NCI-H1417 (cell line): ENCODE data around the gene ADGRF3.
"Not testable (repeated sequence)": the region's sequence is repeated elsewhere in the genome, so short reads cannot be mapped to it uniquely, and the experiment has no call there.

ENCODE experiments used
- DNase-seq, 3 experiments: peaks; one replicate each; lab custom pipeline; 2025; lab: John Stamatoyannopoulos, UW

The ADGRF3 gene

DNA sequence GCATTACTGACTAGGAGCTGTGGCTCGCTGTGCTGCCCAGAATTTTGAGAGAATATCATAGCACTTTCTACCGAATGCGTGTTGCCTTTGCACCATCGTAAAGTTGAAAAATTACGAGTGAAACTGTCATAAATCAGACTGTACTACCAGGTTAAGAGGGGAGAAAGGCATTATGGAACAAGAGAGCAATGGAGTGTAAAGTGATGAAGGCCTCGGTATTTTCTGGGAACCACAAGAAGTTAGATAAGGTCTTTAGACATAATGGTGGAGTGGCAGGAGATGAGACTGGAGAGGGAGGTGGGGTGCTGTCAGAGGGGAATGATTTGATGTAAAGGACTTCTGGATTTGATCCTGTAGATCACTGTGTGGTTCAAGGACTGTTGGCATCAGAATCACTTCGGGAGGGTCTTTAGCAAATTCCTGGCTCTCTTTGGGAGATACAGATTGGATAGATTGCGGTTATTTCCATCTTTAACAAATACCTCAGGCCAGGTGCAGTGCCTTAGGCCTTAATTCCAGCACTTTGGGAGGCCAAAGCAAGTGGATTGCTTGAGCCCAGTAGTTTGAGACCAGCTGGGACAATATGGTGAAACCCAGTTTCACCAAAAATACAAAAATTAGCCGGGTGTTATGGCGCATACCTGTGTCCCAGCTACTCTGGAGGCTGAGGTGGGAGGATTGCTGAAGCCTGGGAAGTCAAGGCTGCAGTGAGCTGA is 4.9 kb upstream of the ADGRF3 start:
- no peak for DNase-seq

DNA sequence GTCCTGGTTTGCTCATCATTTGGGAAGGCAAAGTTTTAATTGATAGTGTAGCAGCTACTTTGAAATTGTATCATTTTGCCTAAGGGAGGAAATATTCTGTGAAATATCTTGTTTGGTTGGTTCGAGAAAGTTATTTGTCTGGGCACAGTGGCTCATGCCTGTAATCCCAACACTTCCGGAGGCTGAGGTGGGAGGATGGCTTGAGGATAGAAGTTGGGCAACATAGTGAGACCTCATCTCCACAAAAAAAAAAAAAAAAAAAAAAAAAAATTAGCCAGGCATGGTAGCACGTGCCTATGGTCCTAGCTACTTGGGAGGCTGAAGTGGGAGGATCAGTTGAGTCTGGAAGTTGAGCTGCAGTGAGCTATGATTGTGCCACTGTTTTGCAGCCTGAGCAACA is 3.1 kb upstream of the ADGRF3 start:
- DNase-seq: no peak

DNA sequence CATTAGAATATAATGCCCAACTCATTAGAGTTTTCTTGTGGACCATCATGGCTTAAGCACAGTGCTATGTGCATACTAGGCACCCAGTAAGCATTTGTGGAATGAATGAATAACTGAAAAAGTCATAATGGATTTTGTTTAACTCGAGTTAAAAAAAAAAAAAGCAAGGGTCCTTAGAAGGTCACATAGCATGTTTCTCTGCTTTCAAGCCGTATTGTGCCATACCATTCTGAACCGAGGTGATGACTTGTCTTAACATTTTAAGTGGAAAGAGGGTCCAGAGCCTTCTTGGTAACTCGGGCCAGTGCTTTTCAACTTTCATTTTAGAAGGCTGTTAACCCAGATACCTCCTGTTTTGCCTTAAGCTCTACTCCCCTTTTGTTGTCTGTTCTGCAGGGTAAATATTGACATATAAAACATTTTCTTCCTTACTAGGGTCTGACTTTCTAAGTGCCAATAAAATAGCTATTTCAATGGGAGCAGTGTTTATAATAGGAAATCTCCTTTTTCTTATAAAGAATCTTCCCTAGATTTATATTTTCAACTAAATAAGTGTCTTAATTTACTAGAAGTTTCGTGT is 787 bp upstream of the ADGRF3 start:
- no peak for DNase-seq

DNA sequence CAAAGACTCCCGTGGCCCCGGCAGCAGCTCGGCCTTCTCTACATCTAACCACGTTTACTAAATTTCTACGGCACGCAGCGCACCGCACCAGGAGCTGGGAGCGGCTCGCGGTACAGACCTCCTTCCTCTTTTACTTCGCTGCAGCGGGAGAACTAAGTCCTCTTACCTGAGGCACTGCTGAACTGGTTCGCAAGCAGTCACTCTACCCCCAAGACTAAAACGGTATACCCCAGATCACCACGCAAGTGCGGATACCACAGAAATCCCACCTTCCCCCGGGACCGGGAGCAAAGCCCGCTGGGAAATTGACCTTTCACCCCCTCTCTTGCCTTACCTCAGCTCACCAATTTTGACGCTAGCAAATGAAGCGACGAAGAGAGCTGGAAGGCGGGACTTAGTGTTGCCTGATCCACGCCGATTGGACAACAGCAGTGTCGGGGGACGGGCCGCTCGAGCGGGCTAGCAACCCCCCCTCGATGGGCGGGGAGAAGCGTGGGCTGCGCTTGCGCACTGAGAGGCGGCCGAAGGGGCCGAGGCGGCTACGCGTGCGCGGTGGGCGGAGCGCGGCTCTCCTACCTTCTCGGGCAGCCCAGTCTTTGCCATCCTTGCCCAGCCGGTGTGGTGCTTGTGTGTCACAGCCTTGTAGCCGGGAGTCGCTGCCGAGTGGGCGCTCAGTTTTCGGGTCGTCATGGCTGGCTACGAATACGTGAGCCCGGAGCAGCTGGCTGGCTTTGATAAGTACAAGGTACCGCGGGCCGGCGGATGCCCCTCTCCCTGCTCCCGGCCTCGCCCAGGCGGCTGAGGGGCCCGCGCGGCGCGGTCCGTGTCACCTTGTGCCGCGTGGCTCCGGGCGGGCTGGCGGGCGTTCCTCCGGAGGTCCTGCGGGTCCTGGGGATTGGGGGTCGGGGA is 790 bp downstream of the ADGRF3 start, which contains the start of gene SELENOI:
TSS of gene SELENOI (plus strand) at position 599 of the 909 bp plus-strand sequence. CDS start at position 689, 90 bp downstream.
- peak; percentile 99 to 100 (median 100) for DNase-seq

DNA sequence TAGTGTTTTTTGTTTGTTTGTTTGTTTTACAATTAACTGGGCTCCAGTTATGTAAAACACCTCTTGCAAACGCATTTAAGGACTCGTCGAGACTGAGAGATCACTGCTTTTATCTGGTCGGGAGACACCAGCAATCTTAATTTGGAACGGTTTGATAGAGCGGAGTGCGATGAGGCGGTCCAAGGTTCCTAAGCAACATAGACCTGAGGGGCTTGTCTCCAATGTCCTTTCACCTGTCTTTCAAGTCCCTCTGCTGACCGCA is 1.4 kb downstream of the ADGRF3 start:
- DNase-seq: no peak

DNA sequence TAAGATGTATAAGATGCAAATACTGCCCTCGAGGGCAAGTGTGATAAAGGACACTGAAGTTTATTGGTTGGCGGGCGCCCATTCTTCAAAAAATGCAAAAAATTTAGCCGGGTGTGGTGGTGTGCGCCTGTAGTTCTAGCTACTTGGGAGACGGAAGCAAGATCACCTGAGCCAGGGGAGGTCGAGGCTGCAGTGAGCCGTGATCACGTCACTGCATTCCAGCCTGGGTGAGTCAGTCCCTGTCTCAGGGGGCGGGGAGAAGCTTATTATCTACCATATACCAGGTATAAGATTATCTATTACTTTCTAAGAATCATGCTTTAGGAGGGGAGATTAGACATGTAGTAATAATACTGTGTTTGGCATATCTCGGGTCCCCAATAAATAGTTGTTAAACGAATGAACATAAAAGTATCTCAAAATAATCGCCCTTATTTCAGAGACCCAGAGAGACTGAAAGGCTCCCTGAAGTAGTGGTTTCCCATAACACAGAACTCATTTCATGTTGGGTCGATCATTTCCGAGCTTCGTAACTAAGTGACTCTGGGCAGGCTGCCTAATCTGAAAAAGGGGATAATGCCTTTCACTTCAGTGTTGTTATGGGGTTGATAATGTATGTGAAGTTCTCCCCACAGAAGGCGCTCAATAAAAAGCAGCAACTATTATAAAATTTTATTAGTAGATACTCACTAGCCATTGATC is 1.9 kb downstream of the ADGRF3 start:
- peak in 1 of 3 experiments; percentile 59 for DNase-seq

DNA sequence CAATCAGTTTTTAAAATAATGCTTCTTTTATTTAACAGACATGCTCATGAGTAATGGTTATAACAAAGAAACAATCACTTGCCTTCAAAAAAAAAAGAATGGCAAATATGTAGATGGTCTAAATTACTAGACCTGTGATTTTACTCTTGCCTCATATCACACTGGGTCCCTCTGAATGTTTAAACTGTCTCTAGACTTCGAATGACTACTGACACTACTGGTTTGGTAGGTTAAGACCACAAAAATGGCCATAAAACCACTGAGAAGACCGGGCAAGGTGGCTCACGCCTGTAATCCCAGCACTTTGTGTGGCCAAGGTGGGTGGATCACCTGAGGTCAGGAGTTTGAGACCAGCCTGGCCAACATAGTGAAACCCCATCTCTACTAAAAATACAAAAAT is 5.8 kb downstream of the ADGRF3 start:
- no peak for DNase-seq

DNA sequence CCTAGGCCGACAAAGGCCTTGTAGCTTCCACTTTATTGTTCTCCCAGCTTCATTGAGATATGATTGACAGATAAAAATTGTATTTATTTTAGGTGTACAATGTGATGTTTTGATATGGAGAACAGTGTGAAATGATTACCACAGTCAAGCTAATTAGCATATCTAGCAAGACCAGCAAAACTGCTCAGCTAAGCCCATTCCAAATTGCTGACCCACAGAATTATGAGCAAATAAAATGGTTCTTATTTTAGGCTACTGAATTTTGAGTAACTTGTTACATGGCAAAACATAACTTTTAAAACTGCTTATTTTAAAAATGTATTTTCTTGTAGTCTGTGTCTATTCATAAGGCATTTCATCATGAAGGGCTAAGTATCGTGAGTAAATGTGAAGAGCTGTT is 9.3 kb downstream of the ADGRF3 start:
- DNase-seq: no peak

DNA sequence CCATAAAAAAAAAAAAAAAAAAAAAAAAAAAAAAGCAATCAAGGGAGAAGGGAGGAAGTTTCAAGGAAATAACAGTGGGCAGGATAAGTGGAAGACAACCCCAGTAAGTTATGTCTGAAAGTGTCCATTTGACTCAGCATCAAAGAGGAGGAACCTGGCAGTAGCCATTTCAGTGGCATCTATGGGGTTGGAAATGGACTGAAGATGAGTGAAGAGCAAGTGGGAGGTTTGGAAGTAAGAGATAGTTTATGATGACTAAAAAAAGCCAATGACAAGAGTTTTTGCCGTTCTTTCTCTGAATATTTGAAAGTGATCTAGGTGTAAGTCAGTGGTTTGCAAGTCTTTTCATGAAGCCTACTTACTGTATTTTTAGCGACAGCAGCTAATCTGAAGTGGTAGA is 9.9 kb downstream of the ADGRF3 start:
- DNase-seq: no peak

DNA sequence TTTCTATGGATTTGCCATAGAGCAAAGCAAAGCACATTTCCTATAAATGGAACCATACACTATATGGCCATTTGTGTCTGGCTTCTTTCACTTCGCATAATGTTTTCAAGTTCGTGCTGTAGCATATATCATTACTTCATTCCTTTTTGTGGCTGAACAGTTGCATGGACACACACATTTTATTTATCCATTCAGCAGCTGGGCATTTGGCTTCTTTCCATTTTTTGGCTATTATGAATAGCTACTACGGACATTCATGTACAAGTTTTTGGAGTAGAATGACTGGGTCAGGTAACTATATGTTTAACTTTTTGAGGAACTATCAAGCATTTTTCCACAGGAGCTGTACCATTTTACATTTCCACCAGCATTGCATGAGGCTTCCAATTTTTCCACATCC is 11.4 kb downstream of the ADGRF3 start:
- DNase-seq: no peak

DNA sequence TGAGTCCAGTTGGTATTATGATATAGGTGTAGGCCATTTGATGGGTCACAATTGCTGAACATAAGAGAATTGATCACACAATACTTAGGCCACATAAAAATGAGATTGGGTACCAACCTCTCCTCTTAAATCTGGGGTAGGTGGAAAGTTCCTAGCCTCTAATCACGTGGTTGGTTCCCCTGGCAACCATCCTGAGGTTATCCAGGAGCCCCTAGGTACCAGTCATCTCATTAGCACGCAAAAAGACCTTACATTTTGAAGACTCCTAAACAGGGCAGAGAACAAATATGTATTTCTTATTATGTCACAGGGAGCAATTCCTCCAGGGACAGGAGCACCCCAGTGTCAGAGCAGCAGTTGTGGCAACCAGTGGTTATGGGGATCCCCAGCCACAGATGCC is 13.3 kb downstream of the ADGRF3 start:
- peak in 1 of 3 experiments; percentile 29 for DNase-seq

DNA sequence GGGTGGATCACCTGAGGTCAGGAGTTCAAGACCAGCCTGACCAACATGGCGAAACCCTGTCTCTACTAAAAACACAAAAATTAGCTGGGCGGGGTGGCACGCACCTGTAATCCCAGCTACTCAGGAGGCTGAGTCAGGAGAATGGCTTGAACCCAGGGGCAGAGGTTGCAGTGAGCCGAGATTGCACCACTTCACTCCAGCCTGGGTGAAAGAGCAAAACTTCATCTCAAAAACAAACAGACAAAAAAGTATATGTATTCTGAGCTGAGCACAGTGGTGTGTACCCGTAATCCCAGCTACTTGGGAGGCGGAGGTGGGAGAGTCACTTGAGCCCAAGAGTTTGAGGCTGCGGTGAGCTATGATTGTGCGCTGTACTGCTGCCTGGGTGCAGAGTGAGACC is 15.3 kb downstream of the ADGRF3 start:
- DNase-seq: not testable (repeated sequence)

DNA sequence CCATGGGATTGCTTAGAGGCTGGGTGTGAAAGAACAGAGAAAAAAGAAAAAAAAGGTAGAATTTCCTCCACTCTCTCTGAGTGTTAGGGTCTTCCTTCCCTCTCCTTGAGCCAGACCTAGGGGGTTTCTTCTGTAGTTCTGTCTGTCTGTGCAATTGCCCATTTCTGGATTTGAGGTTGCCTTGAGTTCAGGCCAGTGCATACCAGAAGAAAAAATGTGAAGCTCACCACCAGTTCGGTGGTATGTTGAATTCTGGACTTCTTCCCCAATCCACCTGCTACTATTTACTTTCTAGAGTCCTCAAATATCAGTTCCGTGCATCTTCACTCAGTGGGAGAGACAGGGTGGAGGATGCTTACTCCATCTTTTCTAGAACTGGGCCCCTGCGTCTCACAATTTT is 16.0 kb downstream of the ADGRF3 start:
- DNase-seq: no peak

DNA sequence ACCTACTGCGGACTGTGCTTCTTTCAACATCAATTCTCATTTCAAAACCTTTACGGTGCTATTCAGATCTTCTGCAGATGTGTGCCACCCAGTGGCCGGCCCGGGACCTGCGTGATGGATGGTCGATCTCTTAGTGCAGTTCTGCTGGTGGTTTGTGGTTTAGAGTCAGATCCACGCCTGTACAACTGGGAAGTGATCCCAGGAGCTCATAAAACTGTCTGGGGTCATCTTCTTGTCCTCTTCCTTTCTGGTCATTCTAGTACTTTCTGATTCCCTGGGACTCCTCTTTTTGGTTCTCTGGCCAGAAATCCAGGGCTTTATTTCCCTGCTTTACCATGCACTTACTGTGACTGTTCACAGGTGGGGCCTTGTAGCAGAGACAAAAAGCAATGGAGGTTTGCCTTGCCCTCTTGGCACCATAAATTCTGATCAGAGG is 16.5 kb downstream of the ADGRF3 start:
- DNase-seq: peak; percentile 58 to 83 (median 79)

DNA sequence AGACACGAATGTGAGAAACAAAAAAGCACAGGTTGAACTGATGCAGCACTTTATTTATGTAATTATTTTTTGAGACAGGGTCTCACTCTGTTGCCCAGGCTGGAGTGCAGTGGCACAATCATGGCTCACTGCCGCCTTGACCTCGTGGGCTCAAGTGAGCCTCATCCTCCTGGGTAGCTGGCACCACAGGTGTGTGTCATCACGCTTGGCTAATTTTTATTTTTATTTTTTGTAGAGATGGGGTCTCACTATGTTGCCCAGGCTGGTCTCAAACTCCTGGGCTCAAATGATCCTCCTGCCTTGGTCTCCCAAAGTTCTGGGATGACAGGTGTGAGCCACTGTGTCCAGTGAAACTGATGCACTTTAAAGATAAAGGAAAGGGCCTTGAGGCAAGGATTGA is 17.5 kb downstream of the ADGRF3 start:
- not testable (repeated sequence) for DNase-seq

DNA sequence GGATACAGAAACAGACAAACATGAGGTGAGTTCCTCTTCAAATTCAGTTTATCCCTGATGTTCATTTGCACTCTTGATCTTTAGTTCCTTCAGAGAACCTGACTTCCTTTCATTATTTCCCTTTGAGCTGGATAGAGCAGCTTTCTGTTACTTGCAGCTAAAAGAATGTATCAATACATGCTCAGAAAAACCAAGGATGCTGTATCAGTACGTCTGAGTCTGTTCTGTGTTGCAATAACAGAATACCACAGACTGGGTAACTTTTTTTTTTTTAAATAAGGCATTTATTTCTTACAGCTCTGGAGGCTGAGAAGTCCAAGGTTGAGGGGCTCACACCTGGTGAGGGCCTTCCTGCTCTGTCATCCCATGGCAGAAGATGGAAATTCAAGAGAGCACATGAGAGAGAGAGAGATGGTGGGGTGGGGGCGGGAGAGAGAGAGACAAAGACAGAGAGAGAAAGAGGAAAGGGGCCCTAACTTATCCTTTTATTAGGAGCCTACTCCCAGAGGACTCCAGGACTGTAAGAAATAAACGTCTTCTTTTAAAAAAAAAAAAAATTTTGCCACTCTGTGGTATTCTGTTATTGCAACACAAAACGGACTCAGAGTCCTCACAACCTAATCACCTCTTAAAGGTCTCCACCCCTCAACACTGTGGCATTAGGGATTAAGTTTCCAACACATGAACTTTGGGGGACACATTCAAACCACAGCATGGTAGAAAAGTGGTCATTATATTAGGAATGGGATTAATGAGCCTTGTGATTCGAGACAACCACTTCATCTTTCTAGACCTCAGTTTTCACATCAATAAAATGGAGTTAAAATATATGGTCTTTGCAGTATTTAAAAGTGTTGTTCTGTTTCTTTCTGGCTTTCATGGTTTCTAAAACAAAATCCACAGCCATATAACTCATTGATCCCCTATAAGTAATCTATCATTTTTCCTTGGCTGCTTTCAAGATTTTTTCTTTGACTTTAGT is 19.0 kb downstream of the ADGRF3 start:
- no peak for DNase-seq

DNA sequence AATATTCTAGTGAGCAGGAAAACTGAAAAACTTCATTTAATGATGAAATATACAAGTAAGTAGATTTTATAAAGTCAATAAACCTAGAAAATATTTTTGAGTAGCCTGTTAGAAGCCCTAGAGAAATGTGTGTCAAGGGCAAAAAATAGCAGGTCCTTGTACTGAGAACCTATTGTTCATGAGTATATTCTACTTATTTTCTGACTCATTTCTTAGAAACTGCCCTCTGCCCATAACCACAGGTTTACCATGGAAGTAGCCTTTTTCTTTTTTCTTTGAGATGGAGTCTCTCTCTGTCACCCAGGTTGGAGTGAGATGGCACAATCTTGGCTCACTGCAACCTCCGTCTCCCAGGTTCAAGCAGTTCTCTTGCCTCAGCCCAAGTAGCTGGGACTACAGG is 20.1 kb downstream of the ADGRF3 start:
- no peak for DNase-seq

DNA sequence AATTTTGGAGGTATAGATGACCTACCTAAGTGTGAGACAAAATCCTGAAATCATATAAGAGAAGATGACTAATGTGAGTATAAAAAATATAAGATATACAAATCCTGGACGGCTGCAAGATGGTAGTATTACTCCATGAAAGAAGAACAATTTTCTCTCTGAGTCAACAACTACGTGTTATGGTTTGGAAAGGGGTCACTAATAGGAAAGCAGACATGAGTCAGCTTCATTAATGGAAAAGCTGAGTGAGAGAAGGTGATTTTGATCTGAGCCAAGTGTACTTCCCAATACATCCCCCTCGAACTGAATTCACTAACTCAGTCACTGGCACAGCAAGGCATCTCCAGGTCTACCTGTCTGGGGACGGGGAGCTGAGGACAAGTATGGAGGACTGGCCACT is 20.7 kb downstream of the ADGRF3 start:
- no peak for DNase-seq

DNA sequence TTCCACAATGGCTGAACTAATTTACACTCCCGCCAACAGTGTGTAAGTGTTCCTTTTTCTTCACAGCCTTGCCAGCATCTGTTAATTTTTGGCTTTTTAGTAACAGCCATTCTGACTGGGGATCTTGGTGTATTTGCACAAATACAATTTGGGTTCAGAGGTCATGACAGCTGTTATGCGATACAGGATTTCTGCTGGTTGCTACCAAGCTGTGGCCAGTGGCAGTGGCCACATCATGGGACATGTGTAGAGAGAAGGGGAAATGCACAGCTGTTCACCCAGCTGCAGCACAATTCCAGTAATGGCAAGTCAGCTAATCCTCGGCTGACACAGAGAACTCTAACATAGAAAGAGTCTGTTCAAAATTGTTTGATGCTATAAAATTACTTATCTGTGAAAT is 21.7 kb downstream of the ADGRF3 start:
- no peak for DNase-seq

DNA sequence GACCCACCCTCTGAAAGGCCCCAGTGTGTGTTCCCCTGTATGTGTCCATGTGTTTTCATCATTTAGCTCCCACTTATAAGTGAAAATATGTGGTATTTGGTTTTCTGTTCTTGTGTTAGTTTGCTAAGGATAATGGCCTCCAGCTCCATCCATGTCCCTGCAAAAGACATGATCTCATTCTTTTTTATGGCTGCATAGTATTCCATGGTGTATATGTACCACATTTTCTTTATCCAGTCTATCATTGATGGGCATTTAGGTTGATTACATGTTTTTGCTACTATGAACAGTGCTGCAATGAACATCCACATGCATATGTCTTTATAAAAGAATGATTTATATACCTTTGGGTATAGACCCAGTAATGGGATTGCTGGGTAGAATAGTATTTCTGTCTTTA is 22.1 kb downstream of the ADGRF3 start:
- DNase-seq: not testable (repeated sequence)

DNA sequence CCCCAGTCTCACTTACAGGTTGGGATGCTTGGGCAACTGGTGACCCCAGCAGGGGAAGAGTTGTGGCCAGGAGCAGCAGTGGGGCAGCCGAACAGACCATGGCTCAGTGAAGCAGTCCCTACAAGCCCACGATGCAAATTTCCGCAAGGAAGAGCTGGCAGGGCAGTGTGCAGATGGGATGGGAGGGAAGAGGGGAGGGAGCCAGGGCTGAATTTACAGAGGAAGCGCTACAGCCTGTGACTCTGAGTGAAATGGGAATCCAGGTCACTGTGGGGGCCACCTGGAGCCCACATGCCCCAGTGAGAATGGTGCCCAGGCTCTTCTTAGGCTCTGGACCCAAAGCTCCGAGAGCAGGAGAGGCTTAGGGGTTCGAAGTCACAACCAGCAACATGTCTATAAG is 27.6 kb downstream of the ADGRF3 start:
- no peak for DNase-seq
